Suppressor macrophage treated with lipopolysaccharide for 4 hours (primary cell): Measurements from ENCODE around the gene RARB.

Experiments used
- DNase-seq: peaks from one replicate; pipeline ENCODE4 v3.0.0-alpha.2; 2020

RARB gene

GRCh38 chr3:25556447-25556846, 128.4 kb downstream of the RARB start:
- DNase-seq: no peak

GRCh38 chr3:25557694-25558093, 129.6 kb downstream of the RARB start:
- DNase-seq: no peak

- DNase-seq: no peak
Measured at GRCh38 chr3:25558121-25558520, 130.1 kb downstream of the RARB start.

GRCh38 chr3:25558796-25559195, 130.7 kb downstream of the RARB start:
- no peak for DNase-seq

GRCh38 chr3:25563601-25564000, 135.5 kb downstream of the RARB start:
- no peak for DNase-seq

- no peak for DNase-seq
Measured at GRCh38 chr3:25564075-25564474, 136.0 kb downstream of the RARB start.

GRCh38 chr3:25565807-25566206, 137.7 kb downstream of the RARB start:
- DNase-seq: no peak

GRCh38 chr3:25566358-25566920, 138.4 kb downstream of the RARB start:
- DNase-seq: no peak

GRCh38 chr3:25567388-25567787, 139.3 kb downstream of the RARB start:
- no peak for DNase-seq

GRCh38 chr3:25567806-25568524, 139.9 kb downstream of the RARB start:
- no peak for DNase-seq

- DNase-seq: no peak
Measured at GRCh38 chr3:25568525-25569078, 140.5 kb downstream of the RARB start.

- DNase-seq: no peak
Measured at GRCh38 chr3:25571285-25571684, 143.2 kb downstream of the RARB start.

- DNase-seq: no peak
Measured at GRCh38 chr3:25572336-25572735, 144.3 kb downstream of the RARB start.

- no peak for DNase-seq
Measured at GRCh38 chr3:25572919-25573385, 144.9 kb downstream of the RARB start.

- DNase-seq: no peak
Measured at GRCh38 chr3:25573386-25574171, 145.5 kb downstream of the RARB start.

- no peak for DNase-seq
Measured at GRCh38 chr3:25574172-25574765, 146.2 kb downstream of the RARB start.

GRCh38 chr3:25575001-25575400, 146.9 kb downstream of the RARB start:
- no peak for DNase-seq

- no peak for DNase-seq
Measured at GRCh38 chr3:25576146-25576545, 148.1 kb downstream of the RARB start.

GRCh38 chr3:25576831-25577454, 148.9 kb downstream of the RARB start:
- DNase-seq: no peak

GRCh38 chr3:25578059-25578458, 150.0 kb downstream of the RARB start:
- no peak for DNase-seq

GRCh38 chr3:25580534-25580933, 152.5 kb downstream of the RARB start:
- DNase-seq: no peak

GRCh38 chr3:25581335-25581734, 153.3 kb downstream of the RARB start:
- DNase-seq: no peak

- no peak for DNase-seq
Measured at GRCh38 chr3:25581823-25582222, 153.8 kb downstream of the RARB start.
